ENCODE measurements around the gene FUT3. TPM values are rescaled to one million over a fixed set of nuclear protein-coding genes. Genes with fewer than 3 reads are reported as not detected.
"Not testable (repeated sequence)": the region's sequence is repeated elsewhere in the genome, so short reads cannot be mapped to it uniquely, and the experiment has no call there.

Gene FUT3
- total RNA-seq, 6 experiments from 2014 or later, result 0.19 to 1.4 (median 0.33) TPM

GRCh38 chr19:5863030-5863665 lies 11.9 kb upstream of the FUT3 start:
- no peak overlapping the region for H3K27ac ChIP-seq
- WGBS (ENCODE audit: insufficient coverage, low coverage, low lambda C conversion rate, missing lambda C conversion rate), result 51% methylated on average over 3 of the region's 11 CpGs
- H3K9me3 ChIP-seq, result no peaks in the 10 kb centered on the region
- H3K4me3 ChIP-seq, result no peak overlapping the region
- DNase-seq (no peak), ATAC-seq (no peak)
- intact Hi-C loops (cut with DNase I), result no loop called here
- TF ChIP-seq POLR2A (IDR thresholded peaks at IDR 0.05) (no peak), CTCF (IDR thresholded peaks at IDR 0.05) (no peak)
- H3K36me3 ChIP-seq, result no peaks in the 10 kb centered on the region
- no peaks in the 10 kb centered on the region for H3K4me1 ChIP-seq
- H3K27me3 ChIP-seq, result no peaks in the 10 kb centered on the region

GRCh38 chr19:5857203-5858081 lies 6.2 kb upstream of the FUT3 start:
- no peak overlapping the region for H3K27ac ChIP-seq
- WGBS (ENCODE audit: insufficient coverage, low coverage, low lambda C conversion rate, missing lambda C conversion rate), result 82% methylated on average over 12 of the region's 18 CpGs
- H3K9me3 ChIP-seq, result no peaks in the 10 kb centered on the region
- no peaks in the 10 kb centered on the region for H3K27me3 ChIP-seq
- no peaks in the 10 kb centered on the region for H3K4me1 ChIP-seq
- ATAC-seq (no peak), DNase-seq (no peak)
- H3K36me3 ChIP-seq, result no peaks in the 10 kb centered on the region
- no peak for TF ChIP-seq CTCF (IDR thresholded peaks at IDR 0.05)
- TF ChIP-seq POLR2A (IDR thresholded peaks at IDR 0.05), result no peak
- no peak overlapping the region for H3K4me3 ChIP-seq
- intact Hi-C loops (cut with DNase I), result no loop called here

DNA sequence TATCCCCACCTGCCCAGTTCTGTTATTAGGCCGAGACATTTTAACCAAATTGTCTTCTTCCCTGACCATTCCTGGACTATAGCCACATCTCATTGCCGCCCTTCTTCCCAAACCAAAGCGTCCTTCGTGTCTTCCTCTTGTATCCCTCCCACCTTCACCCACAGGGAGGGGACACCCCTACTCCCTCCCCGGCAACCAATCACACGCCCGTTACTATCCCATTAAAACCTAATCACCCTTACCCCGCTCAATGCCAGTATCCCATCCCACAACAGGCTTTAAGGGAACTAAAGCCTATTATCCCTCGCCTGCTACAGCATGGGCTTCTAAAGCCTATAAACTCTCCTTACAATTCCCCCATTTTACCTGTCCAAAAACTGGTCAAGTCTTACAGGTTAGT lies 3.9 kb upstream of the FUT3 start:
- not testable (repeated sequence) for ATAC-seq

GRCh38 chr19:5854121-5854520 lies 2.9 kb upstream of the FUT3 start:
- H3K4me1 ChIP-seq; H3K9me3 ChIP-seq; DNase-seq; intact Hi-C loops (cut with DNase I); H3K36me3 ChIP-seq; ATAC-seq; H3K27me3 ChIP-seq; H3K27ac ChIP-seq; H3K4me3 ChIP-seq: not testable (repeated sequence)
- 76% methylated on average over 5 of the region's 10 CpGs for WGBS (ENCODE audit: insufficient coverage, low coverage, low lambda C conversion rate, missing lambda C conversion rate)

More for the DNA sequence above, 3.9 kb upstream of the FUT3 start:
- DNase-seq; intact Hi-C loops (cut with DNase I); H3K27ac ChIP-seq; H3K36me3 ChIP-seq; H3K4me1 ChIP-seq; H3K9me3 ChIP-seq; H3K27me3 ChIP-seq; H3K4me3 ChIP-seq: not testable (repeated sequence)
- 90% methylated on average over 9 of the region's 9 CpGs for WGBS (ENCODE audit: insufficient coverage, low coverage, low lambda C conversion rate, missing lambda C conversion rate)

- H3K9me3 ChIP-seq, result no peaks in the 10 kb centered on the region
- no peak for TF ChIP-seq POLR2A (IDR thresholded peaks at IDR 0.05)
- TF ChIP-seq CTCF (IDR thresholded peaks at IDR 0.05), result no peak
- ATAC-seq (peak; percentile 69 to 78 (median 74)), DNase-seq (peak in 1 of 3 donors; percentile 67)
- peaks cover 0 to 5% (median 2%) of the 10 kb centered on the region in 4 donors for H3K4me1 ChIP-seq
- no peak overlapping the region for H3K4me3 ChIP-seq
- no peaks in the 10 kb centered on the region for H3K27me3 ChIP-seq
- intact Hi-C loops (cut with DNase I), result no loop called here
- 10% methylated on average over 2 of the region's 5 CpGs for WGBS (ENCODE audit: insufficient coverage, low coverage, low lambda C conversion rate, missing lambda C conversion rate)
- no peak overlapping the region for H3K27ac ChIP-seq
- no peaks in the 10 kb centered on the region for H3K36me3 ChIP-seq
Observed at GRCh38 chr19:5850743-5851293, 431 bp downstream of the FUT3 start.

All from right lobe of liver (tissue), 6 donors.